Hepatocyte (in vitro differentiated cells): ENCODE measurements around the gene RHOA. TPM values are rescaled to one million over a fixed set of nuclear protein-coding genes. Genes with fewer than 3 reads are reported as not detected.
"Not testable (repeated sequence)": the region's sequence is repeated elsewhere in the genome, so short reads cannot be mapped to it uniquely, and the experiment has no call there.

Experiments
- DNase-seq: peaks from one replicate; pipeline ENCODE4 v3.0.0-alpha.2; 2016; ENCODE audit warnings: low spot score
- H2AFZ ChIP-seq: fragments of 200-600 bp; sonication (generic); 2 replicates; pipeline ENCODE4 v1.6.0; 2016; ENCODE audit warnings: antibody characterized with exemption, mild to moderate bottlenecking
- H3K27ac ChIP-seq: fragments of 200-600 bp; sonication (generic); 2 replicates; pipeline ENCODE4 v1.5.1; 2016; ENCODE audit warnings: mild to moderate bottlenecking
- H3K27me3 ChIP-seq: fragments of 200-600 bp; sonication (generic); 2 replicates; pipeline ENCODE4 v1.6.1; 2016
- H3K36me3 ChIP-seq: fragments of 200-600 bp; sonication (generic); replicated peaks from 2 replicates; pipeline ENCODE4 v1.5.1; 2016; ENCODE audit warnings: low read depth; ENCODE audit not compliant: insufficient read depth
- H3K4me1 ChIP-seq: fragments of 200-600 bp; sonication (generic); 2 replicates; pipeline ENCODE4 v1.5.1; 2016; ENCODE audit warnings: mild to moderate bottlenecking, moderate library complexity; ENCODE audit not compliant: insufficient read depth
- H3K4me2 ChIP-seq: fragments of 200-600 bp; sonication (generic); 2 replicates; pipeline ENCODE4 v1.6.0; 2016
- H3K4me3 ChIP-seq: fragments of 200-600 bp; sonication (generic); 2 replicates; pipeline ENCODE4 v1.5.1; 2016; ENCODE audit warnings: mild to moderate bottlenecking
- H3K79me2 ChIP-seq: fragments of 200-600 bp; sonication (generic); 2 replicates; pipeline ENCODE4 v1.6.0; 2017; ENCODE audit warnings: mild to moderate bottlenecking
- H3K9me2 ChIP-seq: fragments of 200-600 bp; sonication (generic); replicated peaks from 2 replicates; pipeline ENCODE4 v1.6.0; 2017; ENCODE audit warnings: mild to moderate bottlenecking; ENCODE audit not compliant: insufficient read depth
- H3K9me3 ChIP-seq: fragments of 200-600 bp; sonication (generic); 2 replicates; pipeline ENCODE4 v1.5.1; 2016; ENCODE audit warnings: low read depth, mild to moderate bottlenecking
- H4K20me1 ChIP-seq: fragments of 200-600 bp; sonication (generic); 2 replicates; pipeline ENCODE4 v1.6.0; 2016; ENCODE audit warnings: mild to moderate bottlenecking; ENCODE audit not compliant: insufficient read depth, poor library complexity, severe bottlenecking
- CTCF ChIP-seq: fragments of 200-600 bp; sonication (generic); IDR thresholded peaks from 2 replicates; pipeline ENCODE4 v1.5.1; 2016; ENCODE audit warnings: antibody characterized with exemption, mild to moderate bottlenecking; ENCODE audit not compliant: poor library complexity
- EZH2 ChIP-seq: fragments of 200-600 bp; sonication (generic); IDR thresholded peaks from 2 replicates; pipeline ENCODE4 v1.6.1; 2016; ENCODE audit warnings: antibody characterized with exemption, mild to moderate bottlenecking, borderline replicate concordance
- EZH2phosphoT487 ChIP-seq: fragments of 200-600 bp; sonication (generic); IDR thresholded peaks from one replicate; pipeline ENCODE4 v1.6.1; 2018; ENCODE audit warnings: antibody characterized with exemption, mild to moderate bottlenecking, low read depth, moderate library complexity; ENCODE audit not compliant: unreplicated experiment, severe bottlenecking
- WGBS: methylation state at CpG from one replicate; pipeline ENCODE4 v1.1.6; 2016; ENCODE audit warnings: low lambda C conversion rate; ENCODE audit errors: missing lambda C conversion rate; 5-methylcytosine and 5-hydroxymethylcytosine counted together
- polyA plus RNA-seq: library from polyadenylated mRNA; unstranded; fragments of >200 nt; fragmentation: Nextera tagmentation; extraction: Ambion mirVana; gene quantifications from 2 replicates; pipeline ENCODE4 v1.2.1, GENCODE V29; 2016
- total RNA-seq: library from RNA; depleted of rRNA; stranded (reverse); fragments of >200 nt; gene quantifications from 2 replicates; pipeline ENCODE4 v1.2.3, GENCODE V29; 2014

Gene RHOA
- total and polyA plus RNA-seq, 2 experiments from 2014 or later: 392 to 434 TPM

DNA sequence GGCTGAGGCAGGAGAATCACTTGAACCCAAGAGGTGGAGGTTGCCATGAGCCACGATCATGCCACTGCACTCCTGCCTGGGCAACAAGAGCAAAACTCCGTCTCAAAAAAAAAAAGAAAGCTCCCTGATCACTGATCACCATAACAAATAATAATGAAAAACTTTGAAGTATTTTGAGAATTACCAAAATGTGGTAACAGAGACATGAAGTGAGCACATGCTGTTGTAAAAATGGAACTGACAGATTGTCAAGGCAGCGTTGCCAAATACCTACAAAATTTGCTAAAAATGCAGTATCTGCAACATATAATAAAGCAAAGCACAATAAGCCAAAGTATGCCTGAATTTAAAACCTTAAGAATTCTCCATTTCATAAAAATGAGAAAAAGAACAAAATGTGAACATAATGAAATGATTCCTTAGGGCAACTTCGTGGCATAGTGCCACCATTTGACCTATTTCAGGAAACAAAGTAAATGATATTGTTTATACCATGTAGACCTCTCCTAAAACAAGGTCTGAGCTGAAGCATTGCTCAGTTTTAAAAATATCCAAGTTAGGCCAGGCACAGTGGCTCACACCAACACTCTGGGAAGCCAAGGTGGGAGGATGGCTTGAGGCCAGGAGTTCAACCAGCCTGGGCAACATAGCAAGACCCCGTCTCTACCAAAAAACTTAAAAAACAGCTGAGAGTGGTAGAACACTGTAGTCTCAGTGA is 77.7 kb downstream of the RHOA start:
- peaks cover 67% of the 10 kb centered on the region for H3K79me2 ChIP-seq
- no peak overlapping the region for H3K4me2 ChIP-seq
- no peak for TF ChIP-seq CTCF
- no peak for TF ChIP-seq EZH2phosphoT487
- TF ChIP-seq EZH2: no peak
- no peak overlapping the region for H3K4me3 ChIP-seq
- H3K9me2 ChIP-seq: no peaks in the 10 kb centered on the region
- WGBS: 96% methylated on average over 5 of the region's 5 CpGs
- no peaks in the 10 kb centered on the region for H3K4me1 ChIP-seq
- H3K27me3 ChIP-seq: no peaks in the 10 kb centered on the region
- H4K20me1 ChIP-seq: no peaks in the 10 kb centered on the region
- no peaks in the 10 kb centered on the region for H3K9me3 ChIP-seq
- no peak overlapping the region for H2AFZ ChIP-seq
- H3K27ac ChIP-seq: no peak overlapping the region
- no peaks in the 10 kb centered on the region for H3K36me3 ChIP-seq
- DNase-seq: no peak

GRCh38 chr3:49333091-49333490 is 78.7 kb downstream of the RHOA start:
- no peak overlapping the region for H3K4me2 ChIP-seq
- H3K9me3 ChIP-seq: no peaks in the 10 kb centered on the region
- H3K36me3 ChIP-seq: no peaks in the 10 kb centered on the region
- no peaks in the 10 kb centered on the region for H3K9me2 ChIP-seq
- H2AFZ ChIP-seq: no peak overlapping the region
- H4K20me1 ChIP-seq: no peaks in the 10 kb centered on the region
- peaks cover 57% of the 10 kb centered on the region for H3K79me2 ChIP-seq
- H3K27ac ChIP-seq: no peak overlapping the region
- H3K4me3 ChIP-seq: no peak overlapping the region
- TF ChIP-seq CTCF (no peak), EZH2 (no peak)
- no peak for DNase-seq
- WGBS: 98% methylated on average over 3 of the region's 3 CpGs
- no peaks in the 10 kb centered on the region for H3K4me1 ChIP-seq
- no peaks in the 10 kb centered on the region for H3K27me3 ChIP-seq

DNA sequence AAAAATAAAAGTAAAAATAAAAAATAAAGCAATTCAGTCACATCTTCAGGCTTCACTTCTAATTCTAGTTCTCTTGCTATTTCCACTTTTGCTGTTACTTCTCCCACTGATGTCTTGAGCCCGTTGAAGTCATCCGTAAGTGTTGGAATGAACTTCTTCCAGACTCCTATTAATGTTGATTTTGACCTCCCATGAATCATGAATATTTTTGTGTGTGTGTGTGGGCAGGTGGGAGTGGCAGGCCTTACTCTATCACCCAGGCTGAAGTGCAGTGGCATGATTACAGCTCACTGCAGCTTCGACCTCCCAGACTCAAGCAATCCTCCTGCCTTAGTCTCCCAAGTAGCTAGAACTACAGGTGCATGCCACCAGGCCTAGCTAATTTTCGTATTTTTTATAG is 82.6 kb downstream of the RHOA start:
- no peaks in the 10 kb centered on the region for H3K27me3 ChIP-seq
- H3K36me3 ChIP-seq: no peaks in the 10 kb centered on the region
- no peaks in the 10 kb centered on the region for H3K4me1 ChIP-seq
- TF ChIP-seq EZH2 (no peak), CTCF (no peak), EZH2phosphoT487 (no peak)
- H2AFZ ChIP-seq: no peak overlapping the region
- H3K9me3 ChIP-seq: no peaks in the 10 kb centered on the region
- H3K27ac ChIP-seq: no peak overlapping the region
- H3K79me2 ChIP-seq: peaks cover 21% of the 10 kb centered on the region
- no peak for DNase-seq
- no peak overlapping the region for H3K4me2 ChIP-seq
- H4K20me1 ChIP-seq: no peaks in the 10 kb centered on the region
- H3K9me2 ChIP-seq: no peaks in the 10 kb centered on the region
- WGBS: over 99% methylated on average over 4 of the region's 4 CpGs
- H3K4me3 ChIP-seq: no peak overlapping the region

DNA sequence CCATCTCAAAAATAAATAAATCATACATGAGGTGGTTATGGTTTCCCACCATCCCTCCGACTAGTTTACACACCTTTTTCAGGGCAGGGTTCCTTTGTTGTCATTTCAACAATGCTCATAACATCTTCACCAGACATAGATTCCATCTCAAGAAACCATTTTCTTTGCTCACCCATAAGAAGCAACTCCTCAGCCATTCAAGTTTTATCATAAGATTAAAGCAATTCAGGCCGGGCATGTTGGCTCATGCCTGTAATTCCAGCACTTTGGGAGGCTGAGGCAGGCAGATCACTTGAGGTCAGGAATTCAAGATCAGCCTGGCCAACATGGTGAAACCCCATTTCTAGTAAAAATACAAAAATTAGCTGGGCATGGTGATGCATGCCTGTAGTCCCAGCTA is 83.4 kb downstream of the RHOA start:
- H3K9me2 ChIP-seq, DNase-seq, H3K9me3 ChIP-seq, H3K27ac ChIP-seq, H3K27me3 ChIP-seq, H3K4me1 ChIP-seq, H2AFZ ChIP-seq, H4K20me1 ChIP-seq, H3K36me3 ChIP-seq, H3K4me3 ChIP-seq, H3K4me2 ChIP-seq: not testable (repeated sequence)
- peaks cover 17% of the 10 kb centered on the region for H3K79me2 ChIP-seq
- WGBS: 92% methylated on average over 2 of the region's 2 CpGs
